K562 (cell line): ENCODE results near the gene LCTL. TPM values are rescaled to one million over a fixed set of nuclear protein-coding genes. Genes with fewer than 3 reads are reported as not detected.

Experiments used
- ASH1L ChIP-seq: fragments of 450-650 bp; IDR thresholded peaks from 2 replicates; pipeline ENCODE4 v1.6.1; 2018; ENCODE audit warnings: borderline replicate concordance, mild to moderate bottlenecking, low read depth; ENCODE audit not compliant: partially characterized antibody
- DACH1 ChIP-seq: fragments of 450-650 bp; IDR thresholded peaks from 2 replicates; pipeline ENCODE4 v1.6.1; 2018; ENCODE audit not compliant: partially characterized antibody
- GATAD2A ChIP-seq: fragments of 450-650 bp; IDR thresholded peaks from 2 replicates; pipeline ENCODE4 v1.6.1; 2017
- HDAC1 ChIP-seq, 2 experiments: fragments of 450-650 bp; IDR thresholded peaks; 2 replicates each; pipeline ENCODE4 v1.6.1; 2016 to 2017; ENCODE audit warnings: inconsistent platforms in 1 of 2, mild to moderate bottlenecking in 1 of 2, moderate library complexity in 1 of 2
- LARP7 ChIP-seq: fragments of 450-650 bp; IDR thresholded peaks from 2 replicates; pipeline ENCODE4 v1.6.1; 2016
- MAZ ChIP-seq, 2 experiments: fragments of 450-650 bp in 1 of 2; sonication (generic) in 1 of 2; formaldehyde crosslinking; IDR thresholded peaks in 1 of 2; conservative IDR thresholded peaks in 1 of 2; 2 replicates each; pipeline versions ENCODE4 v1.4.0 to v1.5.0; 2020; ENCODE audit warnings: mild to moderate bottlenecking in 1 of 2, missing genetic modification reagents in 1 of 2
- MIER1 ChIP-seq: fragments of 450-650 bp; IDR thresholded peaks from 2 replicates; pipeline ENCODE4 v1.6.1; 2016; ENCODE audit warnings: antibody characterized with exemption, mild to moderate bottlenecking, low read depth
- NONO ChIP-seq, 2 experiments: fragments of 200-400 bp in 1 of 2; fragments of 450-650 bp in 1 of 2; formaldehyde crosslinking in 1 of 2; IDR thresholded peaks; 2 replicates each; pipeline ENCODE4 v1.6.1; 2017; ENCODE audit warnings: low read depth in 2 of 2, mild to moderate bottlenecking in 2 of 2, moderate library complexity in 2 of 2, low read length in 1 of 2
- PCBP1 ChIP-seq: fragments of 200-400 bp; formaldehyde crosslinking; IDR thresholded peaks from 2 replicates; pipeline ENCODE4 v1.6.1; 2018; ENCODE audit warnings: mild to moderate bottlenecking, low read depth, low read length; ENCODE audit not compliant: poor library complexity, severe bottlenecking
- RBFOX2 ChIP-seq: fragments of 200-400 bp; formaldehyde crosslinking; IDR thresholded peaks from 2 replicates; pipeline ENCODE4 v1.6.1; 2017; ENCODE audit warnings: low read depth, mild to moderate bottlenecking, low read length, moderate library complexity
- RBM15 ChIP-seq: fragments of 200-400 bp; formaldehyde crosslinking; IDR thresholded peaks from 2 replicates; pipeline ENCODE4 v1.6.1; 2018; ENCODE audit warnings: mild to moderate bottlenecking, low read length, moderate library complexity; ENCODE audit not compliant: insufficient read depth
- SP1 ChIP-seq: sonication (generic); formaldehyde crosslinking; IDR thresholded peaks from 2 replicates; pipeline ENCODE4 v1.8.1; 2022; ENCODE audit warnings: mild to moderate bottlenecking, missing genetic modification reagents
- U2AF2 ChIP-seq: fragments of 200-400 bp; formaldehyde crosslinking; optimal IDR thresholded peaks from 2 replicates; pipeline ENCODE3; 2017; ENCODE audit warnings: low read depth, mild to moderate bottlenecking, low read length
- ZNF696 ChIP-seq: fragments of 250-450 bp; sonication (Bioruptor Pico); conservative IDR thresholded peaks from 2 replicates; pipeline ENCODE4 v1.4.0; 2020; ENCODE audit warnings: mild to moderate bottlenecking, moderate library complexity
- ZNF707 ChIP-seq: fragments of 250-450 bp; sonication (Bioruptor Pico); conservative IDR thresholded peaks from 2 replicates; pipeline ENCODE4 v1.8.0; 2022; ENCODE audit warnings: inconsistent platforms, mild to moderate bottlenecking, moderate library complexity
- polyA plus RNA-seq, 8 experiments: library from polyadenylated mRNA; depleted of rRNA in 4 of 8; stranded (reverse) in 5 of 8; unstranded in 3 of 8; fragments of >200 nt; fragmentation: Nextera tagmentation in 2 of 8; fragmentation: Illumina TruSeq in 1 of 8; extraction: Ambion mirVana in 2 of 8; extraction: Trizol in 1 of 8; gene quantifications; 2 replicates each; pipeline versions ENCODE4 v1.2.1 to v1.2.3, GENCODE V29; 2011 to 2014; ENCODE audit warnings: inconsistent platforms in 1 of 8, missing spikeins in 1 of 8
- total RNA-seq, 7 experiments: library from RNA; depleted of rRNA in 6 of 7; stranded (reverse); fragments of >200 nt in 6 of 7; fragmentation: Illumina TruSeq in 2 of 7; extraction: Trizol in 2 of 7; gene quantifications; 2 replicates each; pipeline versions ENCODE4 v1.2.1 to v1.2.3, GENCODE V29; 2011 to 2021; ENCODE audit warnings: low replicate concordance in 1 of 7
- TF ChIP-seq, protein P1 (sequence below): fragments of 250-450 bp; sonication (Bioruptor Pico); IDR thresholded peaks from 2 replicates; pipeline ENCODE4 v1.6.1; 2021; ENCODE audit warnings: mild to moderate bottlenecking
- TF ChIP-seq, protein P2 (sequence below): fragments of 450-650 bp; IDR thresholded peaks from 2 replicates; pipeline ENCODE4 v1.6.1; 2016; ENCODE audit warnings: borderline replicate concordance
- TF ChIP-seq, protein P3 (sequence below): IDR thresholded peaks from 3 replicates; pipeline ENCODE4 v1.6.1; 2011; ENCODE audit warnings: borderline replicate concordance, mild to moderate bottlenecking; ENCODE audit not compliant: insufficient read length, insufficient read depth
- TF ChIP-seq, protein P4 (sequence below): fragments of 450-650 bp; IDR thresholded peaks from 2 replicates; pipeline ENCODE4 v1.6.1; 2017; ENCODE audit warnings: antibody characterized with exemption, mild to moderate bottlenecking

The LCTL gene
- total and polyA plus RNA-seq, 9 of the 15 experiments (the other 6 are each of a cell fraction or from before 2014, with no cell fraction given) = 0.08 to 0.31 (median 0.17) TPM; not detected in 6

DNA sequence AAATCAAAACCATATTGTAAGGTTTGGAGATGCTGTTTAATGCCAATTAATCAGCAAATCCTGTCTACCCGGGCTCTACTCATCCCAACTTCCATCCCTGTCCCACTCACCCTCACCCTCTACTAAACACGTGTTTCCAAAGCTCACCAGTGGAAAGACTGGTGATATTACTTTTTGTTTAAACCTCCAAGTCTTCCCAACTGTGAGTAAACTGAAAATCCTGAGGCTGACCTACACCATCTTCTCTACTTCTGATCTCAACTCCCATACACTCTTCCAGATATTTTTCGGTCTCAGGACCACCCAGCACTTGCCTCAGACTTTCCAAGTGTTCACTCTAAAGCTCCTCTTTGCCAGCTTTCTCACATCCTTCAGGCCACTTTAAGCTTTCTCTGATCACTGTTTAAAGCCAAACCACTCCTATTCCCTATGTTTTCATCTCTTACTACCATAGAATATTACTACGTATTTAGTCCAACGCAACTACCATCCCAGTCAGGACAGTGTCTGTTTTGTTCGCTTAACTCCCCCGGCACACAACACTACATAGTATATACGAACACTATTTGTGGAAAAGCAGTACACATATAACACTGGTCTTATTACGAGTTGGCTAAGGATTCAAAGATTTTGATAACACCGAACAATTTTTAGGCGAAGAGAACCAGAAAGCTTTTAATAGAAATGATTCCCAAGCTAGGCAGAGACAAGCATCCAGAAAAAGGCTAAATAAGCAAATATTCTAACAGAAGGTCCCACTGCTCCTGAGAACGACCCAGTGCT, 61.8 kb downstream of the LCTL start (continued):
- TF ChIP-seq NONO (IDR thresholded peaks at IDR 0.05; ENCODE audit: low read depth in 2 of 2, low read length in 1 of 2) (no peak), RBM15 (no peak), SP1 (CRISPR knock-in tag) (no peak), DACH1 (no peak), MIER1 (no peak), ZNF696 (no peak), RBFOX2 (no peak), ZNF707 (CRISPR knock-in tag) (no peak), ASH1L (no peak), U2AF2 (no peak), PCBP1 (no peak), MAZ (CRISPR knock-in tag; conservative IDR thresholded peaks at IDR 0.05 in 1 of 2, IDR thresholded peaks at IDR 0.05 in 1 of 2) (0 out of 4 replicates have a peak, but pooled peaks of 1 of the 2 experiments have one; percentile 11), HDAC1 (IDR thresholded peaks at IDR 0.05) (peak in 1 of 2 experiments; percentile 51; a peak in 1 of 4 replicates), GATAD2A (no peak), LARP7 (peak; percentile 68; the same call in 1 of the 2 replicates)
- TF ChIP-seq, protein P1, sequence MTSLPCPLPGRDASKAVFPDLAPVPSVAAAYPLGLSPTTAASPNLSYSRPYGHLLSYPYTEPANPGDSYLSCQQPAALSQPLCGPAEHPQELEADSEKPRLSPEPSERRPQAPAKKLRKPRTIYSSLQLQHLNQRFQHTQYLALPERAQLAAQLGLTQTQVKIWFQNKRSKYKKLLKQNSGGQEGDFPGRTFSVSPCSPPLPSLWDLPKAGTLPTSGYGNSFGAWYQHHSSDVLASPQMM = no peak
- TF ChIP-seq, protein P2, sequence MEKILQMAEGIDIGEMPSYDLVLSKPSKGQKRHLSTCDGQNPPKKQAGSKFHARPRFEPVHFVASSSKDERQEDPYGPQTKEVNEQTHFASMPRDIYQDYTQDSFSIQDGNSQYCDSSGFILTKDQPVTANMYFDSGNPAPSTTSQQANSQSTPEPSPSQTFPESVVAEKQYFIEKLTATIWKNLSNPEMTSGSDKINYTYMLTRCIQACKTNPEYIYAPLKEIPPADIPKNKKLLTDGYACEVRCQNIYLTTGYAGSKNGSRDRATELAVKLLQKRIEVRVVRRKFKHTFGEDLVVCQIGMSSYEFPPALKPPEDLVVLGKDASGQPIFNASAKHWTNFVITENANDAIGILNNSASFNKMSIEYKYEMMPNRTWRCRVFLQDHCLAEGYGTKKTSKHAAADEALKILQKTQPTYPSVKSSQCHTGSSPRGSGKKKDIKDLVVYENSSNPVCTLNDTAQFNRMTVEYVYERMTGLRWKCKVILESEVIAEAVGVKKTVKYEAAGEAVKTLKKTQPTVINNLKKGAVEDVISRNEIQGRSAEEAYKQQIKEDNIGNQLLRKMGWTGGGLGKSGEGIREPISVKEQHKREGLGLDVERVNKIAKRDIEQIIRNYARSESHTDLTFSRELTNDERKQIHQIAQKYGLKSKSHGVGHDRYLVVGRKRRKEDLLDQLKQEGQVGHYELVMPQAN = peak; percentile 35
- TF ChIP-seq, protein P3, sequence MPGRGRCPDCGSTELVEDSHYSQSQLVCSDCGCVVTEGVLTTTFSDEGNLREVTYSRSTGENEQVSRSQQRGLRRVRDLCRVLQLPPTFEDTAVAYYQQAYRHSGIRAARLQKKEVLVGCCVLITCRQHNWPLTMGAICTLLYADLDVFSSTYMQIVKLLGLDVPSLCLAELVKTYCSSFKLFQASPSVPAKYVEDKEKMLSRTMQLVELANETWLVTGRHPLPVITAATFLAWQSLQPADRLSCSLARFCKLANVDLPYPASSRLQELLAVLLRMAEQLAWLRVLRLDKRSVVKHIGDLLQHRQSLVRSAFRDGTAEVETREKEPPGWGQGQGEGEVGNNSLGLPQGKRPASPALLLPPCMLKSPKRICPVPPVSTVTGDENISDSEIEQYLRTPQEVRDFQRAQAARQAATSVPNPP = no peak
- TF ChIP-seq, protein P4, sequence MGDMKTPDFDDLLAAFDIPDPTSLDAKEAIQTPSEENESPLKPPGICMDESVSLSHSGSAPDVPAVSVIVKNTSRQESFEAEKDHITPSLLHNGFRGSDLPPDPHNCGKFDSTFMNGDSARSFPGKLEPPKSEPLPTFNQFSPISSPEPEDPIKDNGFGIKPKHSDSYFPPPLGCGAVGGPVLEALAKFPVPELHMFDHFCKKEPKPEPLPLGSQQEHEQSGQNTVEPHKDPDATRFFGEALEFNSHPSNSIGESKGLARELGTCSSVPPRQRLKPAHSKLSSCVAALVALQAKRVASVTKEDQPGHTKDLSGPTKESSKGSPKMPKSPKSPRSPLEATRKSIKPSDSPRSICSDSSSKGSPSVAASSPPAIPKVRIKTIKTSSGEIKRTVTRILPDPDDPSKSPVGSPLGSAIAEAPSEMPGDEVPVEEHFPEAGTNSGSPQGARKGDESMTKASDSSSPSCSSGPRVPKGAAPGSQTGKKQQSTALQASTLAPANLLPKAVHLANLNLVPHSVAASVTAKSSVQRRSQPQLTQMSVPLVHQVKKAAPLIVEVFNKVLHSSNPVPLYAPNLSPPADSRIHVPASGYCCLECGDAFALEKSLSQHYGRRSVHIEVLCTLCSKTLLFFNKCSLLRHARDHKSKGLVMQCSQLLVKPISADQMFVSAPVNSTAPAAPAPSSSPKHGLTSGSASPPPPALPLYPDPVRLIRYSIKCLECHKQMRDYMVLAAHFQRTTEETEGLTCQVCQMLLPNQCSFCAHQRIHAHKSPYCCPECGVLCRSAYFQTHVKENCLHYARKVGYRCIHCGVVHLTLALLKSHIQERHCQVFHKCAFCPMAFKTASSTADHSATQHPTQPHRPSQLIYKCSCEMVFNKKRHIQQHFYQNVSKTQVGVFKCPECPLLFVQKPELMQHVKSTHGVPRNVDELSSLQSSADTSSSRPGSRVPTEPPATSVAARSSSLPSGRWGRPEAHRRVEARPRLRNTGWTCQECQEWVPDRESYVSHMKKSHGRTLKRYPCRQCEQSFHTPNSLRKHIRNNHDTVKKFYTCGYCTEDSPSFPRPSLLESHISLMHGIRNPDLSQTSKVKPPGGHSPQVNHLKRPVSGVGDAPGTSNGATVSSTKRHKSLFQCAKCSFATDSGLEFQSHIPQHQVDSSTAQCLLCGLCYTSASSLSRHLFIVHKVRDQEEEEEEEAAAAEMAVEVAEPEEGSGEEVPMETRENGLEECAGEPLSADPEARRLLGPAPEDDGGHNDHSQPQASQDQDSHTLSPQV = no peak
